WI38 (cell line): ENCODE data around the gene SYN1.
A peak's percentile ranks its signal among the peaks of the same experiment; 100 is the strongest.

Experiments
- H3K4me3 ChIP-seq: 2 replicates; pipeline ENCODE4 v1.5.1; 2011; ENCODE audit warnings: low read depth, mild to moderate bottlenecking, control low read depth, low read length
- TF ChIP-seq, protein P1 (sequence below): IDR thresholded peaks from 2 replicates; pipeline ENCODE4 v1.5.1; 2012; ENCODE audit warnings: low read depth, mild to moderate bottlenecking, control low read depth, low read length

The SYN1 gene

DNA sequence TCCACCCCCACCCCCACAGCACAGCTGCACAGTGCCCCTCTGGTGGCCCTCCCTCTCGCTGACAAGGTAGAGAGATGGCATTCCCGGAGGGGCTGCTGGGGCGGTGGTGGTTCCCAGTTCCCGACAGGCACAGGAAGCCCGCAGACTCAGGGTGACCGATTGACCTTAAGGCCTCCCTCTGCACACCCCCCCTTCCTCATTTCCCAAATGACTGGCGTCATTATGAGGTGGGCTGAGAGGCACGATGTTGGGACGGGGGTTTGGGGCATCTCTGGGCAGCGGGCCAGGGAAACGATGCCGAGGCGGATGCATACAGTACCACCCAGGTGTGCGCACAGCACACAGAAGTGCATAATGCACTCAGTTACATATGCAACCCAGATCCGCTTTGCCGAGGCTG, 41.0 kb downstream of the SYN1 start:
- TF ChIP-seq, protein P1, sequence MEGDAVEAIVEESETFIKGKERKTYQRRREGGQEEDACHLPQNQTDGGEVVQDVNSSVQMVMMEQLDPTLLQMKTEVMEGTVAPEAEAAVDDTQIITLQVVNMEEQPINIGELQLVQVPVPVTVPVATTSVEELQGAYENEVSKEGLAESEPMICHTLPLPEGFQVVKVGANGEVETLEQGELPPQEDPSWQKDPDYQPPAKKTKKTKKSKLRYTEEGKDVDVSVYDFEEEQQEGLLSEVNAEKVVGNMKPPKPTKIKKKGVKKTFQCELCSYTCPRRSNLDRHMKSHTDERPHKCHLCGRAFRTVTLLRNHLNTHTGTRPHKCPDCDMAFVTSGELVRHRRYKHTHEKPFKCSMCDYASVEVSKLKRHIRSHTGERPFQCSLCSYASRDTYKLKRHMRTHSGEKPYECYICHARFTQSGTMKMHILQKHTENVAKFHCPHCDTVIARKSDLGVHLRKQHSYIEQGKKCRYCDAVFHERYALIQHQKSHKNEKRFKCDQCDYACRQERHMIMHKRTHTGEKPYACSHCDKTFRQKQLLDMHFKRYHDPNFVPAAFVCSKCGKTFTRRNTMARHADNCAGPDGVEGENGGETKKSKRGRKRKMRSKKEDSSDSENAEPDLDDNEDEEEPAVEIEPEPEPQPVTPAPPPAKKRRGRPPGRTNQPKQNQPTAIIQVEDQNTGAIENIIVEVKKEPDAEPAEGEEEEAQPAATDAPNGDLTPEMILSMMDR, result no peak
- no peak overlapping the region for H3K4me3 ChIP-seq

DNA sequence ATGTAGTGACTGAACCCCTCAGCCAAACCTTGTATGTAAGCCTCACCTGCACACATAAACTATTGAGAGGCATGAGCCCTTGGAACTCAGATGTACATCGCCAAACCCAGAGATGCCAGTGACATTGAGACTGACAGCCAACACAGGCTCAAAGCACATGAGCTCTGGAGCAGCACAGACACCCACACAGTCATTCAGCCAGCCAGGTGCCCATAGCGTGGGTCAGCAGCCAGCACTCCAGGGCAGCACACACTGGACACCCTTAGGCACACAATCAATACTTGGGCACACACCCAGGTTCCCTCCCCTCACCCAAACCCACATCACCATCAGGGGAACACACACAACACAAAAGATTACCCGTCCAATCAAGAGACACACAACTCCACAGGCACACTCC, 41.8 kb downstream of the SYN1 start:
- TF ChIP-seq, protein P1, result no peak
- H3K4me3 ChIP-seq, result no peak overlapping the region

DNA sequence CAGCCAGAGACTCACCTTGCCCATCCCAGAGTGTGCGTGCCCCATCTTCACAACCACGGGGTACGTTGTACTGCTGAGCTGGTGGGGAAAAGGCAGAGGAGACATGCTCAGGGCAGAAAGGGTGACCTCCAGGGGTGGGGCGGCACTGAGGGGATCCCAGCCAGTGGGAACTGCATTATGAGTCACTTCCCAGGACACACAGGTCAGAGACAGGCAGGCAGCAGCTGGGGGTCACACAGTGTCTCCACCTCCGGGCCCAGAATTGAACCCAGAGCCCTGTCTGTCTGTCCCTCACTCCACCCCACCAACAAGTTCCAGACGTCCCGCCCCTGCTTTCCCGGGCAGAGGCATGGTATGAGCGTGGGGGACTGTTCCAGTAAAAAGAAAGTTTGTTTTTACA, 42.2 kb downstream of the SYN1 start:
- TF ChIP-seq, protein P1, result no peak
- H3K4me3 ChIP-seq, result no peak overlapping the region

DNA sequence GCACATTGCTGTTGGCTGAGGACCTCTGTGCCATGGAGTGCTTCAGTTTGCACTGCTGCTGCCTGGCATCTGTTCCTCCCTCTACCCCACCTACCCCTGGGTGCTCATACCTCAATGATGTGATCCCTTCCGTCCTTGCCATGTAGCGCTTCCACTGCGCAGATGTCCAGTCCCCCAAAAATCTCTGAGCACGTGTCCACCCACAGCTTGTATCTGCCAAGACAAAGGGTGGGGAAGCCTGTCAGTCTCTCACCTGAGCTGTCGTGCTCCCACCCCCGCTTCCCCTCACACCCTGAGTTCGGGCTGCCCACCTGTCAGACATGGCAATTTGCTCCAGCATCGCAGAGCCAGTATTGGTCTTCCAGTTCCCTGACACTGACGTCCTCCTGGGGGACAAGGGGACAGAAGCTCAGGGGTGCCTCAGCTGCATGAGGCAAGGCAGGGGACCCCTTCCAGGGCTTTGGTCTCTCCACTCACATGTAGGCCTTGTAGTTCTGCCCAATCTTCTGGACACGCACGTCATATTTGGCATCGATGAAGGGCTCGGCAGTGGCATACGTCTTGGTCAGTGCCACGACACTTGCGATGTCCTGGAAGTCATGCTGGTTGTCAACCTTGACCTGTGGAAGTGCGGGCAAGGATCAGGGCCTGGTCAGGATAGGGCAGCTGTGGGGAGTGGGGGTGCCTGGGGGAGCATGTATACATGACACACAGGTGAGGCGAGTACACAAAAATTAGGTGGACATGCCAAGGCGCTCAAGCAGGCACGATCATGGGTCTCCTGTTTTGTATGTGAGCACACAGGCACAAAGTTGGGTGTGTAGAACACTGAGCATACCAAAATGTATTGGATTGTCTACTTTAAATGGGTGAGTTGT, 43.4 kb downstream of the SYN1 start:
- TF ChIP-seq, protein P1, result no peak
- no peak overlapping the region for H3K4me3 ChIP-seq

DNA sequence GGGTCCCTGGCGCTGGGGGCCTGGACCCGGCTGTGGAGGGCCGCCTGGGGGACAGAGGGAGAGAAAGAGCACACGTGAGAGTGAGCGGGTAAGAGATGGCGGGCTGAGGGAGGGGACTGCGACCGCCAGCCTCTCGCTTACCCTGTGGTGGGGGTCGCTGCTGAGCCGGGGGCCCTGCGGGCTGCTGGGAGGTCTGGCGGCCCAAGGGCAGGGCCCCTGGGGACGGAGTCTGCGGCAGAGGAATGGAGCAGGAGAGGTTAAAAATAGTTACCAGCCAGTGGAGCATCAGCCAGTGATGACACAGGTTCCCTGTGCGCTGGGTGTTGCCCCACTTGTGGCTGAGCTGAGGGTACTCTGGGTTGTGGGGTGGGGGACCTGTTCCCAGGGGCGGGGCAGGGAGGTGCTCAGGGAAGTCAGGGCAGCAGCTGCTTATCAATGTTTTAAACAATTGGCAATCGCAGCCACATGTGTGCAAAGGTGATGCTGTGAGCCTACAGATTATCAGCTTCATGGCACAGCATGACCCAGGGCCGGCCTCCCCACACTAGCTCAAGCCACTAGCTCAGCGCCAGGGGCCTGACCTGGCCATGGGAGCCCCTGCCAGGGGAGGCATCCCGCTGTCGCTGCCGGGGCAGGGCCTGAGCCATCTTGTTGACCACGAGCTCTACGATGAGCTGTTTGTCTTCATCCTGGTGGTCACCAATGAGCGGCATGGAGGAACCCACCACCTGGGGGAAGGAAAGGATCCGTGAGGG, 44.9 kb downstream of the SYN1 start:
- peak overlapping the region; percentile 30; the same call in 1 of the 2 replicates for H3K4me3 ChIP-seq
- TF ChIP-seq, protein P1, result no peak

DNA sequence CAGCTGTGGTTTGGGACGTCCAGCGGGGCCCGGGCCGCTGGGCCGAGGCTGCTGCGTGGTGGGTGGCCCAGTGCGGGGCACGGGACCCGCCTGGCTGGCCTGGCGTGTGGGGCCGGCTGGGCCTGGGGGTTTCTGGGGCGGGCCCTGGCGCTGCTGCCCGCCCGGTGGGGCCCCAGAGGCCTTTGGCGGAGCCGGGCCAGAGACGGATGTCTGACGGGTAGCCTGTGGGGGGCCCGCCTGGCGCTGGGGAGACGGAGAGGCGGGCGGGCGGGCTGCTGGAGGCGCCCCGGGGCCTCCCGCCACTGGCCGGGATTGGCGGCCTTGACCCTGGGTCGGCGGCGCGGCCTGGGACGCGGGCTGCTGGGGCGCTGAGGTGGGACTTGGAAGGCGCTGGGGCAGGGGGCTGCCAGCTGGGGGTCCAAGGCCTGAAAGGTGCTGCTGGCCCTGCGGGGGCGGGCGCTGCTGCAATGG, 45.5 kb downstream of the SYN1 start:
- TF ChIP-seq, protein P1, result no peak
- peak overlapping the region; percentile 30; the same call in 1 of the 2 replicates for H3K4me3 ChIP-seq
